HG03432 (cell line): ENCODE data around the gene CCDC142.
A peak's percentile ranks its signal among the peaks of the same experiment; 100 is the strongest.
"Not testable (repeated sequence)": the region's sequence is repeated elsewhere in the genome, so short reads cannot be mapped to it uniquely, and the experiment has no call there.

Experiments
- ATAC-seq: cut with Tn5 transposase; IDR thresholded peaks from one replicate; pipeline ENCODE4 v1.9.1; 2021; ENCODE audit warnings: mild to moderate bottlenecking, moderate library complexity; ENCODE audit not compliant: unreplicated experiment

CCDC142 gene

GRCh38 chr2:74500578-74500946 lies 17.8 kb upstream of the CCDC142 start:
- ATAC-seq: no peak

GRCh38 chr2:74499940-74500577 lies 17.3 kb upstream of the CCDC142 start:
- ATAC-seq: no peak

GRCh38 chr2:74499267-74499939 lies 16.6 kb upstream of the CCDC142 start, which contains the start of gene LBX2:
Gene LBX2 (minus strand): TSS chr2:74499603. CDS start chr2:74499537, 66 bp downstream.
- no peak for ATAC-seq

- no peak for ATAC-seq
Measured at GRCh38 chr2:74498500-74499266, 15.9 kb upstream of the CCDC142 start.

- ATAC-seq: peak; percentile 39
Measured at GRCh38 chr2:74497777-74498499, 15.1 kb upstream of the CCDC142 start.

GRCh38 chr2:74496997-74497776 lies 14.4 kb upstream of the CCDC142 start:
- ATAC-seq: no peak

- ATAC-seq: no peak
Measured at GRCh38 chr2:74495440-74495839, 12.6 kb upstream of the CCDC142 start.

GRCh38 chr2:74493546-74493945 lies 10.7 kb upstream of the CCDC142 start:
- ATAC-seq: no peak

GRCh38 chr2:74491648-74492544 lies 9.1 kb upstream of the CCDC142 start:
- no peak for ATAC-seq

- no peak for ATAC-seq
Measured at GRCh38 chr2:74489906-74490305, 7.1 kb upstream of the CCDC142 start.

- ATAC-seq: no peak
Measured at GRCh38 chr2:74488643-74489481, 6.1 kb upstream of the CCDC142 start.

- no peak for ATAC-seq
Measured at GRCh38 chr2:74486141-74486540, 3.3 kb upstream of the CCDC142 start.

- ATAC-seq: not testable (repeated sequence)
Measured at GRCh38 chr2:74483675-74484164, 922 bp upstream of the CCDC142 start.

- peak; percentile 42 for ATAC-seq
Measured at GRCh38 chr2:74481961-74482800, 617 bp downstream of the CCDC142 start.

GRCh38 chr2:74481431-74481830 lies 1.4 kb downstream of the CCDC142 start:
- ATAC-seq: no peak

GRCh38 chr2:74474899-74475298 lies 7.9 kb downstream of the CCDC142 start:
- ATAC-seq: no peak

GRCh38 chr2:74474481-74474880 lies 8.3 kb downstream of the CCDC142 start:
- no peak for ATAC-seq

- ATAC-seq: peak; percentile 7
Measured at GRCh38 chr2:74472945-74473258, 9.9 kb downstream of the CCDC142 start.
